Breast epithelium (tissue), 4 donors: ENCODE data around the gene CALN1. TPM values are rescaled to one million over a fixed set of nuclear protein-coding genes. Genes with fewer than 3 reads are reported as not detected.

Experiments used
- DNase-seq, 2 donors: peaks; one replicate each; pipeline ENCODE4 v3.0.0-alpha.2; 2019; ENCODE audit warnings: low spot score in 2 of 2
- H3K27ac ChIP-seq, 2 donors: fragments of 200-600 bp; sonication (generic) in 1 of 2; one replicate each; pipeline ENCODE4 v1.5.1; 2016 to 2019; ENCODE audit warnings: mild to moderate bottlenecking in 1 of 2
- H3K27me3 ChIP-seq, 2 donors: fragments of 200-600 bp; sonication (generic) in 1 of 2; one replicate each; pipeline versions ENCODE4 v1.5.1 to v1.6.0; 2017 to 2019; ENCODE audit warnings: control low read depth in 1 of 2, mild to moderate bottlenecking in 1 of 2
- H3K36me3 ChIP-seq: fragments of 200-600 bp; one replicate; pipeline ENCODE4 v1.5.1; 2019
- H3K4me1 ChIP-seq, 2 donors: fragments of 200-600 bp; sonication (generic); one replicate each; pipeline ENCODE4 v1.5.1; 2016 to 2019; ENCODE audit warnings: control low read depth in 1 of 2
- H3K4me3 ChIP-seq, 3 donors: fragments of 200-600 bp; sonication (generic); 1 replicate in 2 of 3; 2 replicates in 1 of 3; pipeline ENCODE4 v1.5.1; 2016 to 2019; ENCODE audit warnings: mild to moderate bottlenecking in 3 of 3, moderate library complexity in 2 of 3
- H3K9me3 ChIP-seq, 2 donors: fragments of 200-600 bp; sonication (generic) in 1 of 2; one replicate each; pipeline ENCODE4 v1.5.1; 2016 to 2019; ENCODE audit warnings: control low read depth in 1 of 2
- POLR2A ChIP-seq: fragments of 450-650 bp; IDR thresholded peaks from one replicate; pipeline ENCODE4 v1.6.1; 2016; ENCODE audit warnings: antibody characterized with exemption, mild to moderate bottlenecking, moderate library complexity
- POLR2AphosphoS5 ChIP-seq, 3 donors: sonication (generic); formaldehyde crosslinking; IDR thresholded peaks; one replicate each; pipeline ENCODE4 v1.6.1; 2017; ENCODE audit warnings: antibody characterized with exemption in 3 of 3
- intact Hi-C: fragments of 100-400 bp; cut with DNase I; formaldehyde crosslinking; loops from one replicate; pipeline ENCODE4 v1.15.1; 2023; ENCODE audit warnings: low total_unique reads
- total RNA-seq, 3 donors: library from RNA; depleted of rRNA; stranded (reverse); fragments of >200 nt; gene quantifications; one replicate each; pipeline ENCODE4 v1.1.0, GENCODE V29; 2016
- TF ChIP-seq, protein P1 (sequence below), 3 donors: fragments of 450-650 bp; IDR thresholded peaks; one replicate each; pipeline ENCODE4 v1.5.1; 2016 to 2017; ENCODE audit warnings: antibody characterized with exemption in 3 of 3, mild to moderate bottlenecking in 3 of 3, moderate library complexity in 3 of 3

CALN1 gene
- total RNA-seq, 3 donors from 2014 or later, result under 0.01 to 0.33 (median 0.15) TPM

DNA sequence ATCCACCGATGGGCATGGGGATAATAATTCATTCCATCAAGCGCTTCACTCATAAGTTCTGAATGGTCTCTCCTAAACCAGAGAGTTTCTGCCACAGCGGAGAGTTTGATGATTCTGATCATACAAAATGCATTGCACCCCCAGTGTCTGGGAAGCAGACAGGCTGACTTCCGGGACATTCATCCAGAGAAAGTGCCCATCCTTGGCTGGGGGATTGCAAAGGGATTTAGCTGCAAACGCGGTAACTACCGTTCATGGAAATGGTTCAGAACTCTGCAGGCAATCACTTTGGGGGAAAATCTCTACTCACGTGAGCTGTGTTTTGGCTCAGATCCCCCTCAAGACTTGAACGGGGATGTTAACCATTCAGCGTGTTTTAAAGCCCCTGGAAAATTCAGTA lies 33.4 kb upstream of the CALN1 start:
- H3K36me3 ChIP-seq, result no peaks in the 10 kb centered on the region
- TF ChIP-seq POLR2AphosphoS5 (IDR thresholded peaks at IDR 0.05), result no peak
- no peak for TF ChIP-seq POLR2A
- TF ChIP-seq, protein P1, sequence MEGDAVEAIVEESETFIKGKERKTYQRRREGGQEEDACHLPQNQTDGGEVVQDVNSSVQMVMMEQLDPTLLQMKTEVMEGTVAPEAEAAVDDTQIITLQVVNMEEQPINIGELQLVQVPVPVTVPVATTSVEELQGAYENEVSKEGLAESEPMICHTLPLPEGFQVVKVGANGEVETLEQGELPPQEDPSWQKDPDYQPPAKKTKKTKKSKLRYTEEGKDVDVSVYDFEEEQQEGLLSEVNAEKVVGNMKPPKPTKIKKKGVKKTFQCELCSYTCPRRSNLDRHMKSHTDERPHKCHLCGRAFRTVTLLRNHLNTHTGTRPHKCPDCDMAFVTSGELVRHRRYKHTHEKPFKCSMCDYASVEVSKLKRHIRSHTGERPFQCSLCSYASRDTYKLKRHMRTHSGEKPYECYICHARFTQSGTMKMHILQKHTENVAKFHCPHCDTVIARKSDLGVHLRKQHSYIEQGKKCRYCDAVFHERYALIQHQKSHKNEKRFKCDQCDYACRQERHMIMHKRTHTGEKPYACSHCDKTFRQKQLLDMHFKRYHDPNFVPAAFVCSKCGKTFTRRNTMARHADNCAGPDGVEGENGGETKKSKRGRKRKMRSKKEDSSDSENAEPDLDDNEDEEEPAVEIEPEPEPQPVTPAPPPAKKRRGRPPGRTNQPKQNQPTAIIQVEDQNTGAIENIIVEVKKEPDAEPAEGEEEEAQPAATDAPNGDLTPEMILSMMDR (IDR thresholded peaks at IDR 0.05), result no peak
- DNase-seq, result no peak
- no peak overlapping the region for H3K27ac ChIP-seq
- H3K4me3 ChIP-seq, result no peak overlapping the region
- no peaks in the 10 kb centered on the region for H3K9me3 ChIP-seq
- H3K4me1 ChIP-seq, result no peaks in the 10 kb centered on the region
- intact Hi-C loops, result no loop called here
- H3K27me3 ChIP-seq, result peaks cover 0 to 7% of the 10 kb centered on the region in 2 donors

DNA sequence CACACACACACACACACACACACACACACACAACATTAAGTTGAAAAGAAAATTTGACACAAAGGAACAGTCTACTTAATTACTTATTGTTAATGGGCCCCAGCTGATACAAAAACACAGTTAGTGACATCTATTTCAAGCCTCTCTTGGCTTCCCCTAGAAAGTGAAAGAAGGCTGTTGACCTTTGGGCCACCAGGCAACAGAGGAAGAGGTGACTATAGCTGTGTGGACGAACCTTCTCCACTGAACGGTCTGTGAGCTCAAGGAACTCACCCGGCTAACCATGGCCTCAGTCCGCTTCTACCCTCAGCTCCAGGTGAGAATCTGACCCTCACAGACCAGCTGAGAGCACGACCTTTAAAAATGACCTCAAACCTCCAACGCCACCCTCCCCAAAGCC lies 32.9 kb upstream of the CALN1 start:
- H3K4me1 ChIP-seq, result no peaks in the 10 kb centered on the region
- no peaks in the 10 kb centered on the region for H3K36me3 ChIP-seq
- intact Hi-C loops, result no loop called here
- TF ChIP-seq POLR2A (no peak), POLR2AphosphoS5 (IDR thresholded peaks at IDR 0.05) (no peak)
- TF ChIP-seq, protein P1 (IDR thresholded peaks at IDR 0.05), result no peak
- DNase-seq, result no peak
- H3K4me3 ChIP-seq, result no peak overlapping the region
- no peaks in the 10 kb centered on the region for H3K9me3 ChIP-seq
- peaks cover 0 to 7% of the 10 kb centered on the region in 2 donors for H3K27me3 ChIP-seq
- H3K27ac ChIP-seq, result no peak overlapping the region

GRCh38 chr7:72444026-72444776 lies 32.1 kb upstream of the CALN1 start:
- Histone ChIP-seq H3K9me3 (no peaks in the 10 kb centered on the region), H3K4me1 (no peaks in the 10 kb centered on the region), H3K27me3 (peaks cover 0 to 7% of the 10 kb centered on the region in 2 donors), H3K36me3 (no peaks in the 10 kb centered on the region), H3K4me3 (no peak overlapping the region), H3K27ac (no peak overlapping the region)
- intact Hi-C loops, result no loop called here
- no peak for DNase-seq
- TF ChIP-seq POLR2A (no peak), POLR2AphosphoS5 (IDR thresholded peaks at IDR 0.05) (no peak)
- TF ChIP-seq, protein P1 (IDR thresholded peaks at IDR 0.05), result no peak

DNA sequence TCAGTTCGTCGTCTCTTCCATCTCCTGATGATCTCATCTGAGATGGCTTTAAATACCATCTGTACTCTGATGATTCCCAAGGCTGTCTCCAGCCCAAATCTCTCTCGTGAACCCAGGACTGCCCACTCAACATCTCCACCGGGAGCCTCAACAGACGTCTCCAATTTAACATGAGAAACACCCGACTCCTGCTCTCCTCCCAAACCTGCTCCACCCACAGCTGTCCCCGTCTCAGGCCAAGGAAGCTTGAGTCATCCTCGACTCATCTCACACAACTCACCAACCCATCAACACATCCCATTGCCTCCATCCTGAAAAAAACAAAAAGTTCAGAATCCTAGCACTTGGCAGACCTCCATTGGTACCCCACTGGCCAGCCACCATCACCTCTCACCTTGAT lies 29.7 kb upstream of the CALN1 start:
- Histone ChIP-seq H3K36me3 (no peaks in the 10 kb centered on the region), H3K9me3 (no peaks in the 10 kb centered on the region), H3K4me1 (no peaks in the 10 kb centered on the region), H3K27ac (no peak overlapping the region), H3K27me3 (no peaks in the 10 kb centered on the region), H3K4me3 (no peak overlapping the region)
- intact Hi-C loops, result no loop called here
- TF ChIP-seq POLR2A (no peak), POLR2AphosphoS5 (IDR thresholded peaks at IDR 0.05) (no peak)
- TF ChIP-seq, protein P1 (IDR thresholded peaks at IDR 0.05), result no peak
- no peak for DNase-seq

DNA sequence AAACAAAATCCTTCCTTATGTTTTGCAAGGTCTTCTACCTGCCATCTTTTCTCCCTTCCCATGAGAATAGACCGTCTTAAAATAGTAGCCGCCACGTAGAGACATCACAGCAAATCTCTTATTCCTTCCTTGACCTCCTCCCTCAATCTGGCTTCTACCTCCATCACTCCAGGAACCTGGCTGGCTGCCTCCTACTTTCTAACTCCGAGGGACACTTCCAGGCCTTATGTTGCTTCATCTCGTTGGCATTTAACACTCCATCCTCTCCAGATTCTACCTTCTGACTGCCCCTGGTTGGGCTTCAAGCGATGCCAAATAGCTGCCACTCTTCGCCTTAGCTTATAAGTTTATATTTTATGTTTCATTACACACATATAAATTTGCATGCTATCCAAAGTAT lies 26.4 kb upstream of the CALN1 start:
- Histone ChIP-seq H3K36me3 (no peaks in the 10 kb centered on the region), H3K27me3 (no peaks in the 10 kb centered on the region), H3K27ac (no peak overlapping the region), H3K4me1 (no peaks in the 10 kb centered on the region), H3K4me3 (no peak overlapping the region), H3K9me3 (no peaks in the 10 kb centered on the region)
- TF ChIP-seq, protein P1 (IDR thresholded peaks at IDR 0.05), result no peak
- TF ChIP-seq POLR2A, result no peak
- no peak for TF ChIP-seq POLR2AphosphoS5 (IDR thresholded peaks at IDR 0.05)
- DNase-seq, result no peak
- intact Hi-C loops, result no loop called here
